ENCODE measurements around the gene HELT. TPM values are rescaled to one million over a fixed set of nuclear protein-coding genes. Genes with fewer than 3 reads are reported as not detected.
"Not testable (repeated sequence)": the region's sequence is repeated elsewhere in the genome, so short reads cannot be mapped to it uniquely, and the experiment has no call there.

HELT gene
- total and polyA plus RNA-seq, 2 experiments from 2014 or later, result not detected

GRCh38 chr4:184988611-184989010, 29.7 kb upstream of the HELT start:
- H3K4me1 ChIP-seq (ENCODE audit: low read depth), result no peaks in the 10 kb centered on the region
- no peak overlapping the region for H3K27ac ChIP-seq
- DNase-seq (ENCODE audit: low read depth in 1 of 2, low spot score in 1 of 2), result no peak
- no peaks in the 10 kb centered on the region for H3K36me3 ChIP-seq
- H3K4me3 ChIP-seq, result no peak overlapping the region
- no peaks in the 10 kb centered on the region for H3K9me3 ChIP-seq (ENCODE audit: low read depth)
- H3K27me3 ChIP-seq, result no peaks in the 10 kb centered on the region
- TF ChIP-seq CTCF (IDR thresholded peaks at IDR 0.05; ENCODE audit: low read depth, low read length), result no peak

GRCh38 chr4:184989283-184989682, 29.0 kb upstream of the HELT start:
- H3K4me3 ChIP-seq; H3K36me3 ChIP-seq; H3K27ac ChIP-seq; DNase-seq (ENCODE audit: low read depth in 1 of 2, low spot score in 1 of 2); H3K27me3 ChIP-seq; H3K4me1 ChIP-seq (ENCODE audit: low read depth); H3K9me3 ChIP-seq (ENCODE audit: low read depth): not testable (repeated sequence)

- not testable (repeated sequence) for H3K27ac ChIP-seq; H3K36me3 ChIP-seq; H3K4me1 ChIP-seq (ENCODE audit: low read depth); DNase-seq (ENCODE audit: low read depth in 1 of 2, low spot score in 1 of 2); H3K27me3 ChIP-seq; H3K4me3 ChIP-seq; H3K9me3 ChIP-seq (ENCODE audit: low read depth)
Measured at GRCh38 chr4:184990131-184990530, 28.2 kb upstream of the HELT start.

GRCh38 chr4:184991860-184992259, 26.4 kb upstream of the HELT start:
- no peak for TF ChIP-seq CTCF (IDR thresholded peaks at IDR 0.05; ENCODE audit: low read depth, low read length)
- H3K27ac ChIP-seq, result no peak overlapping the region
- no peaks in the 10 kb centered on the region for H3K36me3 ChIP-seq
- H3K27me3 ChIP-seq, result no peaks in the 10 kb centered on the region
- no peak for DNase-seq (ENCODE audit: low read depth in 1 of 2, low spot score in 1 of 2)
- H3K4me1 ChIP-seq (ENCODE audit: low read depth), result no peaks in the 10 kb centered on the region
- no peaks in the 10 kb centered on the region for H3K9me3 ChIP-seq (ENCODE audit: low read depth)
- no peak overlapping the region for H3K4me3 ChIP-seq

GRCh38 chr4:184992422-184992821, 25.9 kb upstream of the HELT start:
- no peak overlapping the region for H3K27ac ChIP-seq
- DNase-seq (ENCODE audit: low read depth in 1 of 2, low spot score in 1 of 2), result no peak
- no peak for TF ChIP-seq CTCF (IDR thresholded peaks at IDR 0.05; ENCODE audit: low read depth, low read length)
- no peaks in the 10 kb centered on the region for H3K36me3 ChIP-seq
- no peaks in the 10 kb centered on the region for H3K4me1 ChIP-seq (ENCODE audit: low read depth)
- no peaks in the 10 kb centered on the region for H3K9me3 ChIP-seq (ENCODE audit: low read depth)
- no peaks in the 10 kb centered on the region for H3K27me3 ChIP-seq
- no peak overlapping the region for H3K4me3 ChIP-seq

GRCh38 chr4:184993247-184993646, 25.0 kb upstream of the HELT start:
- DNase-seq (ENCODE audit: low read depth in 1 of 2, low spot score in 1 of 2), result no peak
- no peak for TF ChIP-seq CTCF (IDR thresholded peaks at IDR 0.05; ENCODE audit: low read depth, low read length)
- H3K36me3 ChIP-seq, result no peaks in the 10 kb centered on the region
- H3K9me3 ChIP-seq (ENCODE audit: low read depth), result no peaks in the 10 kb centered on the region
- H3K27ac ChIP-seq, result no peak overlapping the region
- no peak overlapping the region for H3K4me3 ChIP-seq
- no peaks in the 10 kb centered on the region for H3K4me1 ChIP-seq (ENCODE audit: low read depth)
- H3K27me3 ChIP-seq, result no peaks in the 10 kb centered on the region

GRCh38 chr4:184994010-184994622, 24.2 kb upstream of the HELT start:
- TF ChIP-seq CTCF (IDR thresholded peaks at IDR 0.05; ENCODE audit: low read depth, low read length), result no peak
- DNase-seq (ENCODE audit: low read depth in 1 of 2, low spot score in 1 of 2), result no peak
- no peak overlapping the region for H3K4me3 ChIP-seq

More at GRCh38 chr4:184994010-184994622, 24.2 kb upstream of the HELT start:
- no peaks in the 10 kb centered on the region for H3K4me1 ChIP-seq (ENCODE audit: low read depth)
- peaks cover 2% of the 10 kb centered on the region for H3K27me3 ChIP-seq
- no peaks in the 10 kb centered on the region for H3K36me3 ChIP-seq
- H3K9me3 ChIP-seq (ENCODE audit: low read depth), result no peaks in the 10 kb centered on the region
- H3K27ac ChIP-seq, result no peak overlapping the region

All from cardiac muscle cell (in vitro differentiated cells and primary cell).